ENCODE data around the gene ATP9A. TPM values are rescaled to one million over a fixed set of nuclear protein-coding genes. Genes with fewer than 3 reads are reported as not detected.

Gene ATP9A
- total RNA-seq, 1 experiment from 2014 or later = 12.1 TPM

- no peak overlapping the region for H3K4me2 ChIP-seq (ENCODE audit: insufficient read depth, insufficient read length, low read length)
- H2BK120ac ChIP-seq (ENCODE audit: low read depth, low read length, poor library complexity, severe bottlenecking) = no peak overlapping the region
- DNase-seq = no peak
- H3K4me1 ChIP-seq (ENCODE audit: insufficient read depth, low read length) = no peaks in the 10 kb centered on the region
- no peaks in the 10 kb centered on the region for H4K20me1 ChIP-seq (ENCODE audit: control insufficient read depth, insufficient read depth, insufficient read length)
- TF ChIP-seq CTCF (conservative IDR thresholded peaks at IDR 0.05) = no peak
- H2AFZ ChIP-seq (ENCODE audit: low read length) = no peak overlapping the region
- H4K91ac ChIP-seq (ENCODE audit: insufficient read length, low read depth, low read length) = no peak overlapping the region
- H3T11ph ChIP-seq (ENCODE audit: low read length) = no peak overlapping the region
- no peak overlapping the region for H2AK5ac ChIP-seq (ENCODE audit: insufficient read length, low read length)
- H2BK5ac ChIP-seq (ENCODE audit: insufficient read length, low read length) = no peak overlapping the region
- no peak overlapping the region for H3K4ac ChIP-seq (ENCODE audit: low read depth, low read length)
- Mint-ChIP-seq H3K4me3 (no peak overlapping the region), H3K27ac (no peak overlapping the region; a peak in 1 of 7 replicates), H3K4me1 (no peaks in the 10 kb centered on the region), H3K9me3 (no peaks in the 10 kb centered on the region), H3K36me3 (ENCODE audit: insufficient read depth in 1 of 3, low read depth in 3 of 3) (no peaks in the 10 kb centered on the region), H3K27me3 (ENCODE audit: low read depth) (peaks cover 11% of the 10 kb centered on the region)
- H3K27ac ChIP-seq (ENCODE audit: insufficient read length, low read depth, low read length) = no peak overlapping the region
- no CpG with 5 or more reads among the region's 4 CpGs for WGBS (ENCODE audit: extremely low coverage, insufficient read length, low lambda C conversion rate)
- no peak overlapping the region for H4K5ac ChIP-seq (ENCODE audit: insufficient read length, low read depth, low read length)
- no peak overlapping the region for H4K8ac ChIP-seq (replicated peaks; ENCODE audit: insufficient read length, low read depth, low read length)
- H3K23ac ChIP-seq (ENCODE audit: insufficient read length, low read depth, low read length) = no peak overlapping the region
- no peak overlapping the region for H3K18ac ChIP-seq (ENCODE audit: insufficient read length, low read depth, low read length)
- no peak overlapping the region for H3K9ac ChIP-seq (ENCODE audit: extremely low read depth, insufficient read length, low read length)
- no peaks in the 10 kb centered on the region for H3K79me1 ChIP-seq (ENCODE audit: insufficient read depth, low read depth, low read length, poor library complexity, severe bottlenecking)
- H3K56ac ChIP-seq (ENCODE audit: insufficient read length, low read depth, low read length) = no peak overlapping the region
- H3K27me3 ChIP-seq (ENCODE audit: insufficient read depth, low read length) = no peaks in the 10 kb centered on the region
- H2BK12ac ChIP-seq (ENCODE audit: insufficient read length, low read depth, low read length) = no peak overlapping the region
- H3K14ac ChIP-seq (ENCODE audit: insufficient read depth, low read length) = no peak overlapping the region
- no peak overlapping the region for H2BK15ac ChIP-seq (ENCODE audit: low read depth, low read length)
- no peaks in the 10 kb centered on the region for H3K9me3 ChIP-seq (ENCODE audit: control insufficient read depth, low read depth, low read length)
- H3K79me2 ChIP-seq (ENCODE audit: insufficient read depth, low read length) = no peaks in the 10 kb centered on the region
- no peaks in the 10 kb centered on the region for H3K23me2 ChIP-seq (ENCODE audit: insufficient read length, low read depth, low read length, poor library complexity, severe bottlenecking)
- no peak overlapping the region for H2BK20ac ChIP-seq (ENCODE audit: low read depth, low read length, poor library complexity, severe bottlenecking)
Observed at GRCh38 chr20:51586005-51586440, 182.2 kb downstream of the ATP9A start.

Measured in H9 (cell line).